CD4-positive, alpha-beta T cell (primary cell): ENCODE results near the gene TEAD3. TPM values are rescaled to one million over a fixed set of nuclear protein-coding genes. Genes with fewer than 3 reads are reported as not detected.

Experiments used
- ATAC-seq: fragments of 200-7000 bp; cut with Tn5 transposase; one replicate; pipeline ENCODE4 v1.10.0; 2022; ENCODE audit warnings: mild to moderate bottlenecking; ENCODE audit not compliant: poor library complexity
- CTCF ChIA-PET: fragments of 350-600 bp; sonication (Branson Sonifier 250); formaldehyde crosslinking; loops from one replicate; lab custom pipeline; 2021; ENCODE audit warnings: antibody characterized with exemption, inconsistent platforms; lab: Charles Lee
- POLR2A ChIA-PET: fragments of 350-600 bp; sonication (Branson Sonifier 250); formaldehyde crosslinking; loops from one replicate; lab custom pipeline; 2021; ENCODE audit warnings: antibody characterized with exemption, inconsistent platforms; lab: Charles Lee
- DNase-seq, 14 experiments: peaks; one replicate each; pipeline ENCODE4 v3.0.0-alpha.2; 2013 to 2020; ENCODE audit warnings: mixed read lengths in 2 of 14
- H3K27ac ChIP-seq, 2 donors: one replicate each; pipeline versions ENCODE4 v1.5.1 to v1.7.0; 2013; ENCODE audit warnings: low read length in 2 of 2, low read depth in 1 of 2, mild to moderate bottlenecking in 1 of 2
- H3K27me3 ChIP-seq, 2 experiments: 1 replicate in 1 of 2; 2 replicates in 1 of 2; pipeline versions ENCODE4 v1.6.1 to v1.7.0; 2013; ENCODE audit warnings: low read length in 2 of 2, control low read depth in 1 of 2, mild to moderate bottlenecking in 1 of 2, moderate library complexity in 1 of 2; ENCODE audit not compliant: insufficient read depth in 2 of 2, control insufficient read depth in 1 of 2
- H3K36me3 ChIP-seq: one replicate; pipeline ENCODE4 v1.6.1; 2013; ENCODE audit warnings: low read length, control low read depth; ENCODE audit not compliant: insufficient read depth
- H3K4me1 ChIP-seq: one replicate; pipeline ENCODE4 v1.6.1; 2013; ENCODE audit warnings: low read length, control low read depth; ENCODE audit not compliant: insufficient read depth
- H3K4me3 ChIP-seq: one replicate; pipeline ENCODE4 v1.5.1; 2013; ENCODE audit warnings: mild to moderate bottlenecking, low read length, moderate library complexity
- H3K9me3 ChIP-seq, 2 experiments: 1 replicate in 1 of 2; 2 replicates in 1 of 2; pipeline versions ENCODE4 v1.6.1 to v1.7.0; 2013; ENCODE audit warnings: low read length in 2 of 2, mild to moderate bottlenecking in 2 of 2, control low read depth in 1 of 2, moderate library complexity in 1 of 2; ENCODE audit not compliant: control insufficient read depth in 1 of 2, insufficient read depth in 1 of 2
- H3K27ac Mint-ChIP-seq: one replicate; pipeline ENCODE4 v1.8.0; 2020; ENCODE audit warnings: mixed read lengths
- H3K27me3 Mint-ChIP-seq: one replicate; pipeline ENCODE4 v1.8.0; 2021; ENCODE audit warnings: mixed read lengths
- H3K36me3 Mint-ChIP-seq: one replicate; pipeline ENCODE4 v1.8.0; 2021; ENCODE audit warnings: low read depth, mixed read lengths
- H3K4me1 Mint-ChIP-seq: one replicate; pipeline ENCODE4 v1.8.0; 2021; ENCODE audit warnings: low read depth, mixed read lengths
- H3K4me3 Mint-ChIP-seq: one replicate; pipeline ENCODE4 v1.8.0; 2020; ENCODE audit warnings: mild to moderate bottlenecking, mixed read lengths
- H3K9me3 Mint-ChIP-seq: one replicate; pipeline ENCODE4 v1.8.0; 2020; ENCODE audit warnings: mixed read lengths
- CTCF ChIP-seq: fragments of 200-600 bp; IDR thresholded peaks from one replicate; pipeline ENCODE4 v1.8.0; 2022; ENCODE audit warnings: antibody characterized with exemption, mild to moderate bottlenecking
- intact Hi-C, 2 experiments: fragments of 100-400 bp; cut with DNase I in 1 of 2; cut with micrococcal nuclease in 1 of 2; formaldehyde crosslinking; loops; one replicate each; pipeline versions ENCODE4 v1.15.1 to v1.9.0; 2023 to 2025; cut with DNase I, micrococcal nuclease
- total RNA-seq, 174 experiments: library from RNA in 2 of 174; stranded (reverse) in 2 of 174; gene quantifications; one replicate each; pipeline ENCODE4 v1.2.3 and lab custom pipeline; 2021 to 2026

Gene TEAD3
- total RNA-seq, 2 experiments from 2014 or later, result 0.11 TPM; not detected in 1

- Mint-ChIP-seq H3K4me1 (peaks cover 20% of the 10 kb centered on the region), H3K4me3 (peak overlapping the region; percentile 85), H3K9me3 (no peaks in the 10 kb centered on the region), H3K27ac (peak overlapping the region; percentile 38), H3K27me3 (peaks cover 30% of the 10 kb centered on the region), H3K36me3 (no peaks in the 10 kb centered on the region)
- H3K4me1 ChIP-seq, result peaks cover 29% of the 10 kb centered on the region
- H3K27ac ChIP-seq, result no peak overlapping the region
- ChIA-PET POLR2A (interaction anchor here (1.1 to 1.3 kb wide), 3 partner anchors 10 to 54 kb away, joined by 3 to 4 read pairs (median 4); no protein-coding TSS in a partner anchor), CTCF (interaction anchor here (1.3 kb wide), 1 partner anchor 30 kb away, joined by 3 read pairs; the partner anchor contains the start of gene RPL10A)
- DNase-seq (no peak), ATAC-seq (no peak)
- TF ChIP-seq CTCF, result no peak
- peaks cover 3 to 20% of the 10 kb centered on the region in 2 experiments for H3K27me3 ChIP-seq
- H3K36me3 ChIP-seq, result no peaks in the 10 kb centered on the region
- peaks cover 0 to 7% of the 10 kb centered on the region in 2 experiments for H3K9me3 ChIP-seq
- intact Hi-C loops, result no loop called here
- peak overlapping the region; percentile 60 for H3K4me3 ChIP-seq
Measured at GRCh38 chr6:35498422-35499067, 1.7 kb upstream of the TEAD3 start.

- Mint-ChIP-seq H3K9me3 (no peaks in the 10 kb centered on the region), H3K27ac (peak overlapping the region; percentile 38), H3K27me3 (peaks cover 25% of the 10 kb centered on the region), H3K4me1 (peaks cover 26% of the 10 kb centered on the region), H3K36me3 (no peaks in the 10 kb centered on the region), H3K4me3 (peak overlapping the region; percentile 85)
- H3K9me3 ChIP-seq, result peaks cover 0 to 7% of the 10 kb centered on the region in 2 experiments
- H3K27me3 ChIP-seq, result peaks cover 3 to 16% of the 10 kb centered on the region in 2 experiments
- H3K4me1 ChIP-seq, result peaks cover 29% of the 10 kb centered on the region
- no peaks in the 10 kb centered on the region for H3K36me3 ChIP-seq
- H3K27ac ChIP-seq, result no peak overlapping the region
- ChIA-PET CTCF (interaction anchor here (1.3 kb wide), 1 partner anchor 29 kb away, joined by 3 read pairs; the partner anchor contains the start of gene RPL10A), POLR2A (interaction anchor here (1.0 to 2.4 kb wide), 7 partner anchors 9 to 104 kb away, joined by 3 to 16 read pairs (median 4); partner anchors contain the start of genes FANCE and RPL10A)
- DNase-seq (peak in 13 of 14 experiments; percentile 4 to 62 (median 33)), ATAC-seq (peak; percentile 36)
- peak overlapping the region; percentile 60 for H3K4me3 ChIP-seq
- no peak for TF ChIP-seq CTCF
- intact Hi-C loops, result loop anchor here in 1 of 2 experiments (2.0 kb wide), 1 partner anchor 29 kb away; the partner anchor contains the start of gene RPL10A
Measured at GRCh38 chr6:35497571-35498421, 917 bp upstream of the TEAD3 start.
